HL-60 (cell line): Measurements from ENCODE around the gene PITX2.

Experiments
- DNase-seq, 2 experiments: peaks; one replicate each; pipeline ENCODE4 v3.0.0-alpha.2; 2010 to 2020; ENCODE audit warnings: low read depth in 1 of 2, low spot score in 1 of 2
- H3K27ac ChIP-seq: fragments of 250-450 bp; sonication (Bioruptor Pico); replicated peaks from 2 replicates; pipeline ENCODE4 v1.5.1; 2020; ENCODE audit warnings: mild to moderate bottlenecking, moderate library complexity
- H3K27me3 ChIP-seq: fragments of 250-450 bp; sonication (Bioruptor Pico); 2 replicates; pipeline ENCODE4 v1.5.1; 2021; ENCODE audit warnings: mild to moderate bottlenecking, moderate library complexity; ENCODE audit not compliant: insufficient read depth, poor library complexity, severe bottlenecking
- H3K4me3 ChIP-seq: replicated peaks from 2 replicates; pipeline ENCODE4 v1.5.1; 2011; ENCODE audit warnings: mild to moderate bottlenecking, control low read depth, low read length; ENCODE audit not compliant: insufficient read depth
- GABPA ChIP-seq: IDR thresholded peaks from 2 replicates; pipeline ENCODE4 v1.6.1; 2012; ENCODE audit warnings: low read depth
- POLR2AphosphoS5 ChIP-seq: IDR thresholded peaks from 2 replicates; pipeline ENCODE4 v1.6.1; 2012; ENCODE audit warnings: low read depth
- SPI1 ChIP-seq: IDR thresholded peaks from 2 replicates; pipeline ENCODE4 v1.6.1; 2012; ENCODE audit warnings: low read depth, mild to moderate bottlenecking, borderline replicate concordance
- TF ChIP-seq, protein P1 (sequence below): IDR thresholded peaks from one replicate; pipeline ENCODE4 v1.5.1; 2011; ENCODE audit warnings: low read length, control low read depth, inconsistent platforms; ENCODE audit not compliant: insufficient read depth
- TF ChIP-seq, protein P2 (sequence below): IDR thresholded peaks from 2 replicates; pipeline ENCODE4 v1.6.1; 2012; ENCODE audit warnings: low read depth; ENCODE audit not compliant: insufficient replicate concordance

Gene PITX2

DNA sequence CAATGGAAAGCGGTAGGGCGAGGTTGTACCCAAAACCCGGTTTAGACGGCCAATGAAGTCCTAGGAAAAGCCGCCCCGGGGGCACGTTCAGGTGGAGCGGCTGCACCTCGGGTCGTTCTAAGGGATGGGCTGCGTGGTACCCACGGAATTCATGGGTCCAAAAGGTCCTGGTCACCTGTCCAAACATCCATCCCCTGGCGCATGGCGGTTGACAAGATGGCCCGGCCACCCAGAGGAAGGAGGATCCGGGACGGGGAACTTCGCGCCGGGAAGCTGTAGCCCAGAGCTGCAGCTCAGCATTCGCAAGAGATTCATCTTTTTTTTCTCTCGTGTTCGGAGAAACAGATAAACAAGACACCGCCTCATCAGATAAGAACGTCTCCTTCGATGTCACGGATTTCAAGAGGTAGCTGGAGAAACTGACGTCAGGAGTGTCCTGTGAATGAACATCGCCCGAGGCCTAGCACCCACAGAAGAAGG is 10.9 kb downstream of the PITX2 start:
- H3K27ac ChIP-seq, result no peak overlapping the region
- DNase-seq, result no peak
- peaks cover 54% of the 10 kb centered on the region for H3K27me3 ChIP-seq
- H3K4me3 ChIP-seq, result no peak overlapping the region
- TF ChIP-seq SPI1, result no peak
- TF ChIP-seq, protein P1, sequence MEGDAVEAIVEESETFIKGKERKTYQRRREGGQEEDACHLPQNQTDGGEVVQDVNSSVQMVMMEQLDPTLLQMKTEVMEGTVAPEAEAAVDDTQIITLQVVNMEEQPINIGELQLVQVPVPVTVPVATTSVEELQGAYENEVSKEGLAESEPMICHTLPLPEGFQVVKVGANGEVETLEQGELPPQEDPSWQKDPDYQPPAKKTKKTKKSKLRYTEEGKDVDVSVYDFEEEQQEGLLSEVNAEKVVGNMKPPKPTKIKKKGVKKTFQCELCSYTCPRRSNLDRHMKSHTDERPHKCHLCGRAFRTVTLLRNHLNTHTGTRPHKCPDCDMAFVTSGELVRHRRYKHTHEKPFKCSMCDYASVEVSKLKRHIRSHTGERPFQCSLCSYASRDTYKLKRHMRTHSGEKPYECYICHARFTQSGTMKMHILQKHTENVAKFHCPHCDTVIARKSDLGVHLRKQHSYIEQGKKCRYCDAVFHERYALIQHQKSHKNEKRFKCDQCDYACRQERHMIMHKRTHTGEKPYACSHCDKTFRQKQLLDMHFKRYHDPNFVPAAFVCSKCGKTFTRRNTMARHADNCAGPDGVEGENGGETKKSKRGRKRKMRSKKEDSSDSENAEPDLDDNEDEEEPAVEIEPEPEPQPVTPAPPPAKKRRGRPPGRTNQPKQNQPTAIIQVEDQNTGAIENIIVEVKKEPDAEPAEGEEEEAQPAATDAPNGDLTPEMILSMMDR, result no peak
- no peak for TF ChIP-seq POLR2AphosphoS5

DNA sequence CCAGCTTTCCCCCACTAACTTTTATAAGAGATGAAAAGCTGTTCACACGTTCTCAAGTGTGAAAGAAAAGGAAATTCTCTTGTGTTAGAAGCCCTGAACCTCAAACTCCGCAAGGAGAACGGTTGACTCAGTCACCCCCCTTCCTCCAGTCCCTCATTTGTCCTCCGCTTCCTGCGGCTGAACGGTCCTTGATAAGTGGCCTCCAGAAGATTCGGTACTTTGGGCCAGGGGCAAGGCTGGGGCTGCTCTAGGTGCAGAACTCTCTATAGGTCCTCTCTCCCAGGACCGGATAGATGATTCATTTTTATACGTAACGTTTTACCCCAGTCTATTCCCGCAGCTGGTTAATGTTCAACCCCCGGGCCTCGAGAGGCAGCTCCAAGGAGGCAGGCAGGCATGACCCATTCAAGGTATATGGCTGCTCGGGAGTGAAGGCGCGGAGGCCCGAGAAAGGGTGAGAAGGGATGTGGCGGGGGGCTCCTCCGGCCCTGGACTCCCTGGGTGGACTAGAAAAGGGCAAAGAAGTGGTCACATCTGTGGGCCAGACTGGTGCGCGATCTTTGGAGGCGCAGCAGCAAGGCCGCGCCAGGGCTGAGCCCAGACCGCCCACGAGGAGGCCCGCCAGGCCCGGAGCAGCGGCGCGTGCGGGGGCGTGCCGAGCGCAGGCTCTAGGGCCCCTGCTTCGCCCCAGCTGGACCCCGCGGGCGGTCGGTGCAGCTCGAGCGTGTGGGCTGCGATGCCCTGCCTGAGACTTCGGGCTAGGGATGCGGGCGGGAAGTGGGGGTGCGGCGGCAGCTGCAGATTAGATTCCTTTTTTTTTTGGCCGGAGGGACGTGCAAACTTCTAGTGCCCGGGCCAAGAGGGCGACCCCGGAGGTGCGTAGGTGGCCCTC is 11.7 kb downstream of the PITX2 start:
- peaks cover 47% of the 10 kb centered on the region for H3K27me3 ChIP-seq
- no peak overlapping the region for H3K27ac ChIP-seq
- no peak overlapping the region for H3K4me3 ChIP-seq
- DNase-seq, result no peak
- TF ChIP-seq, protein P2, sequence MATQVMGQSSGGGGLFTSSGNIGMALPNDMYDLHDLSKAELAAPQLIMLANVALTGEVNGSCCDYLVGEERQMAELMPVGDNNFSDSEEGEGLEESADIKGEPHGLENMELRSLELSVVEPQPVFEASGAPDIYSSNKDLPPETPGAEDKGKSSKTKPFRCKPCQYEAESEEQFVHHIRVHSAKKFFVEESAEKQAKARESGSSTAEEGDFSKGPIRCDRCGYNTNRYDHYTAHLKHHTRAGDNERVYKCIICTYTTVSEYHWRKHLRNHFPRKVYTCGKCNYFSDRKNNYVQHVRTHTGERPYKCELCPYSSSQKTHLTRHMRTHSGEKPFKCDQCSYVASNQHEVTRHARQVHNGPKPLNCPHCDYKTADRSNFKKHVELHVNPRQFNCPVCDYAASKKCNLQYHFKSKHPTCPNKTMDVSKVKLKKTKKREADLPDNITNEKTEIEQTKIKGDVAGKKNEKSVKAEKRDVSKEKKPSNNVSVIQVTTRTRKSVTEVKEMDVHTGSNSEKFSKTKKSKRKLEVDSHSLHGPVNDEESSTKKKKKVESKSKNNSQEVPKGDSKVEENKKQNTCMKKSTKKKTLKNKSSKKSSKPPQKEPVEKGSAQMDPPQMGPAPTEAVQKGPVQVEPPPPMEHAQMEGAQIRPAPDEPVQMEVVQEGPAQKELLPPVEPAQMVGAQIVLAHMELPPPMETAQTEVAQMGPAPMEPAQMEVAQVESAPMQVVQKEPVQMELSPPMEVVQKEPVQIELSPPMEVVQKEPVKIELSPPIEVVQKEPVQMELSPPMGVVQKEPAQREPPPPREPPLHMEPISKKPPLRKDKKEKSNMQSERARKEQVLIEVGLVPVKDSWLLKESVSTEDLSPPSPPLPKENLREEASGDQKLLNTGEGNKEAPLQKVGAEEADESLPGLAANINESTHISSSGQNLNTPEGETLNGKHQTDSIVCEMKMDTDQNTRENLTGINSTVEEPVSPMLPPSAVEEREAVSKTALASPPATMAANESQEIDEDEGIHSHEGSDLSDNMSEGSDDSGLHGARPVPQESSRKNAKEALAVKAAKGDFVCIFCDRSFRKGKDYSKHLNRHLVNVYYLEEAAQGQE, result no peak
- TF ChIP-seq POLR2AphosphoS5 (no peak), GABPA (no peak), SPI1 (no peak)
- TF ChIP-seq, protein P1, result no peak

DNA sequence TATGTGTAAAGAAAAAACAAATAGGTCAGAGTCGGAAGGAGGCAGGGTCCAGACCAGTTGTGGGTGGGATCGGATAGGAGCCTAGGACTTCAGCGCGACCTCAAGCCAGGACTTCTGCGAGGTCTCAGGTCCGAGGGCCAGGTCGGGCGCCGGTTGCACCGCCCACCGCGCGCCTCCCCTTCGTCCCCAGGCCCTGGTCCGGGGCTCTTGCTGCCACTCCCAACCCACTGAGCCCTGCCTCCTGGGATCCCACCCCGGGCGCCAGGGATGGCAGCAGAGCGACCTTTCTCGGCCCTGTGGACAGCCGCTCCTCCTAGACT is 12.3 kb downstream of the PITX2 start:
- H3K27me3 ChIP-seq, result peaks cover 41% of the 10 kb centered on the region
- H3K4me3 ChIP-seq, result no peak overlapping the region
- no peak for DNase-seq
- TF ChIP-seq, protein P1, result no peak
- no peak for TF ChIP-seq GABPA
- TF ChIP-seq POLR2AphosphoS5, result no peak
- TF ChIP-seq, protein P2, result no peak
- no peak for TF ChIP-seq SPI1
- H3K27ac ChIP-seq, result no peak overlapping the region
